HG03175 (cell line): ENCODE results near the gene C13orf46.

Experiments used
- ATAC-seq: cut with Tn5 transposase; IDR thresholded peaks from one replicate; pipeline ENCODE4 v1.9.1; 2021; ENCODE audit warnings: mild to moderate bottlenecking, moderate library complexity; ENCODE audit not compliant: unreplicated experiment

C13orf46 gene

GRCh38 chr13:113972451-113973217, 1.2 kb downstream of the C13orf46 start:
- ATAC-seq, result no peak

- ATAC-seq, result no peak
Observed at GRCh38 chr13:113971471-113972231, 2.2 kb downstream of the C13orf46 start.

GRCh38 chr13:113970810-113971470, 2.9 kb downstream of the C13orf46 start:
- no peak for ATAC-seq

- no peak for ATAC-seq
Observed at GRCh38 chr13:113969973-113970611, 3.8 kb downstream of the C13orf46 start.

- no peak for ATAC-seq
Observed at GRCh38 chr13:113969311-113969972, 4.4 kb downstream of the C13orf46 start.

- no peak for ATAC-seq
Observed at GRCh38 chr13:113968463-113969310, 5.2 kb downstream of the C13orf46 start.

GRCh38 chr13:113967729-113968462, 6.0 kb downstream of the C13orf46 start:
- no peak for ATAC-seq

- no peak for ATAC-seq
Observed at GRCh38 chr13:113967206-113967720, 6.6 kb downstream of the C13orf46 start.

GRCh38 chr13:113965968-113966884, 7.7 kb downstream of the C13orf46 start:
- no peak for ATAC-seq

- ATAC-seq, result no peak
Observed at GRCh38 chr13:113965383-113965874, 8.4 kb downstream of the C13orf46 start.

GRCh38 chr13:113964251-113964995, 9.5 kb downstream of the C13orf46 start:
- ATAC-seq, result no peak

GRCh38 chr13:113963376-113963775, 10.5 kb downstream of the C13orf46 start:
- no peak for ATAC-seq

- no peak for ATAC-seq
Observed at GRCh38 chr13:113962975-113963374, 10.9 kb downstream of the C13orf46 start.

- no peak for ATAC-seq
Observed at GRCh38 chr13:113962386-113962785, 11.5 kb downstream of the C13orf46 start.

- ATAC-seq, result no peak
Observed at GRCh38 chr13:113960276-113960948, 13.5 kb downstream of the C13orf46 start.

- ATAC-seq, result no peak
Observed at GRCh38 chr13:113959198-113959597, 14.7 kb downstream of the C13orf46 start.
